ENCODE results near the gene CYBRD1. TPM values are rescaled to one million over a fixed set of nuclear protein-coding genes. Genes with fewer than 3 reads are reported as not detected.

The CYBRD1 gene
- total RNA-seq, 1 experiment from 2014 or later: 7.9 TPM

GRCh38 chr2:171566057-171566456 is 43.8 kb downstream of the CYBRD1 start (continued):
- TF ChIP-seq AR (CRISPR knock-in tag; IDR thresholded peaks at IDR 0.05) (no peak), ARID4B (CRISPR knock-in tag; IDR thresholded peaks at IDR 0.05; ENCODE audit: borderline replicate concordance) (no peak)

- H3K27ac Mint-ChIP-seq: no peak overlapping the region
- H3K27me3 Mint-ChIP-seq (ENCODE audit: low read depth): no peaks in the 10 kb centered on the region; the same call in 1 of the 2 replicates
- H3K9me3 Mint-ChIP-seq: peaks cover 3% of the 10 kb centered on the region; the same call in 1 of the 2 replicates
- peaks cover 10% of the 10 kb centered on the region for H3K4me1 Mint-ChIP-seq
- ChIA-PET POLR2A (interaction anchor here (0.6 kb wide), 1 partner anchor 208 kb away, joined by 4 read pairs; no protein-coding TSS in a partner anchor), CTCF (no interaction called here)
- H3K4me3 Mint-ChIP-seq: no peak overlapping the region
- H3K36me3 Mint-ChIP-seq: no peaks in the 10 kb centered on the region
- no peak for TF ChIP-seq ELF4 (CRISPR knock-in tag; IDR thresholded peaks at IDR 0.05; ENCODE audit: low read depth)
- TF ChIP-seq FOXP4 (CRISPR knock-in tag; IDR thresholded peaks at IDR 0.05): no peak
- no peak for TF ChIP-seq PREB (CRISPR knock-in tag; IDR thresholded peaks at IDR 0.05; ENCODE audit: borderline replicate concordance)
- no peak for TF ChIP-seq MAX (CRISPR knock-in tag; IDR thresholded peaks at IDR 0.05)
- TF ChIP-seq E2F4 (CRISPR knock-in tag; IDR thresholded peaks at IDR 0.05; ENCODE audit: borderline replicate concordance, low read depth): no peak
- no peak for TF ChIP-seq SOX15 (CRISPR knock-in tag; IDR thresholded peaks at IDR 0.05)
- TF ChIP-seq CREB1 (CRISPR knock-in tag; IDR thresholded peaks at IDR 0.05): no peak
- TF ChIP-seq ZSCAN18 (CRISPR knock-in tag; IDR thresholded peaks at IDR 0.05): no peak
- no peak for TF ChIP-seq KAT7 (CRISPR knock-in tag; IDR thresholded peaks at IDR 0.05; ENCODE audit: borderline replicate concordance)
- no peak for TF ChIP-seq GABPB1 (CRISPR knock-in tag; IDR thresholded peaks at IDR 0.05)
- TF ChIP-seq RELA (CRISPR knock-in tag; IDR thresholded peaks at IDR 0.05; ENCODE audit: borderline replicate concordance): no peak
- no peak for TF ChIP-seq OVOL2 (CRISPR knock-in tag; IDR thresholded peaks at IDR 0.05; ENCODE audit: borderline replicate concordance)
- no peak for TF ChIP-seq ERG (CRISPR knock-in tag; IDR thresholded peaks at IDR 0.05)
- no peak for TF ChIP-seq ZNF232 (CRISPR knock-in tag; IDR thresholded peaks at IDR 0.05)
- TF ChIP-seq USF2 (CRISPR knock-in tag; IDR thresholded peaks at IDR 0.05): no peak
- no peak for TF ChIP-seq MYBL2 (CRISPR knock-in tag; IDR thresholded peaks at IDR 0.05)
- ATAC-seq (no peak), DNase-seq (ENCODE audit: low spot score) (no peak)
Measured at GRCh38 chr2:171566753-171567152, 44.5 kb downstream of the CYBRD1 start.

All from WTC11 (cell line).